ENCODE results near the gene ST7. TPM values are rescaled to one million over a fixed set of nuclear protein-coding genes. Genes with fewer than 3 reads are reported as not detected.
"Not testable (repeated sequence)": the region's sequence is repeated elsewhere in the genome, so short reads cannot be mapped to it uniquely, and the experiment has no call there.

ST7 gene
- total RNA-seq, 1 donor from 2014 or later, result 5.5 TPM

DNA sequence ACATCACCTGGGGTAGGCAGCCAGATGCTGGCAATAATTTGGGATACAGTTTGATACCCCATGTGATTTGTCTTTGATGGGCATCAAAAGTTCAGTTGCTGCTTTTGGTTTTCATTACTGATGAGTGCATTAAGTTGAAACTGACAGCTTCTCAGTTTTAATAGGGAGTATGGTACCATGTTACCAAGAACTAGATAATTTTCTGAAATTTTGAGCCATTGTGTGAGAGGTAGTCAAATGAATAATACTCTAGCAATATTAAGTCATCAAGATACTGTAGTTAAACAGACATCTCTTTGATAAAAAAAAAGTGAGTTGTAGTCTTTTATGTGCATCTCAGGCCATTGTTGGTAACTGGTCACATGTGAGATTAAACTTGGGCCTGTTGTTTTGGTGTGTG lies 71.5 kb downstream of the ST7 start:
- Mint-ChIP-seq H3K4me3 (no peak overlapping the region), H3K36me3 (ENCODE audit: low read depth) (no peaks in the 10 kb centered on the region), H3K27ac (no peak overlapping the region), H3K27me3 (peaks cover 12% of the 10 kb centered on the region), H3K9me3 (no peaks in the 10 kb centered on the region), H3K4me1 (no peaks in the 10 kb centered on the region)
- intact Hi-C loops (cut with micrococcal nuclease), result no loop called here
- no peak for DNase-seq

- no peak for DNase-seq
- H3K4me1 Mint-ChIP-seq, result no peaks in the 10 kb centered on the region
- H3K36me3 Mint-ChIP-seq (ENCODE audit: low read depth), result no peaks in the 10 kb centered on the region
- H3K27me3 Mint-ChIP-seq, result peaks cover 12% of the 10 kb centered on the region
- no peak overlapping the region for H3K4me3 Mint-ChIP-seq
- intact Hi-C loops (cut with micrococcal nuclease), result no loop called here
- peaks cover 3% of the 10 kb centered on the region for H3K9me3 Mint-ChIP-seq
- H3K27ac Mint-ChIP-seq, result no peak overlapping the region
Observed at GRCh38 chr7:117025891-117026290, 72.6 kb downstream of the ST7 start.

- H3K9me3 Mint-ChIP-seq; intact Hi-C loops (cut with micrococcal nuclease); H3K27me3 Mint-ChIP-seq: not testable (repeated sequence)
Observed at GRCh38 chr7:117030346-117030745, 77.0 kb downstream of the ST7 start.

DNA sequence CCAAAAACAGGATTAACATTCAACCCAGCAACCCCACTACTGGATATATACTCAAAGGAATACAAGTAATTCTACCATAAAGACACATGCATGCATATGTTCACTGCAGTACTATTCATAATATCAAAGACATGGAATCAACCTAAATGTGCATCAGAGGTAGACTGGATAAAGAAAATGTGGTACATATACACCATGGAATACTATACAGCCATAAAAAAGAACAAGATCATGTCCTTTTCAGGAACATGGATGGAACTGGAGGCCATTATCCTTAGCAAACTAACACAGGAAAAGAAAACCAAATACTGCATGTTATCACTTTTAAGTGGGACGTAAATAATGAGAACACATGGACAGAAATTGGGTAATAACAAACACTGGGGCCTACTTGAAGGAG lies 77.5 kb downstream of the ST7 start:
- H3K4me1 Mint-ChIP-seq; H3K36me3 Mint-ChIP-seq (ENCODE audit: low read depth); H3K27me3 Mint-ChIP-seq; H3K9me3 Mint-ChIP-seq; H3K4me3 Mint-ChIP-seq; H3K27ac Mint-ChIP-seq; intact Hi-C loops (cut with micrococcal nuclease); DNase-seq: not testable (repeated sequence)

More at GRCh38 chr7:117030346-117030745, 77.0 kb downstream of the ST7 start:
- H3K27ac Mint-ChIP-seq; DNase-seq; H3K4me3 Mint-ChIP-seq; H3K4me1 Mint-ChIP-seq; H3K36me3 Mint-ChIP-seq (ENCODE audit: low read depth): not testable (repeated sequence)

DNA sequence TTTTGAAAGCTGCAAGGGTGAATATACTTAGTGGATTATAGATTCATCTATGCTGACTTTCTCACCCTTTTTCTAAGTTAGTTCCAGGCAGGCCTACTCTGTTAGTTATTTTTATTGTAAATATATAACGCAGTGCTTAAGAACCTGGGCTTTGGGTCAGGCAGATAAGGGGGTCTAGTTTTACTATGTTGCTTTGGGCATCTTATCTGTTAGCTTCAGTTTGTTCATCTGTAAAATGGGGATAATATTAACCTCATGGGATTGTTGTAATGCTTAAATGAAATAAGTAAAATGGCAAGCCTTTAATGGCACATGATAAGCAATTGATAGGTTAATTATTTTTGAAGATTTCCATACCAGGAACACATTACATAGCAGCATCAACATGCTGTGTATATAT lies 79.5 kb downstream of the ST7 start:
- H3K27me3 Mint-ChIP-seq, result peaks cover 16% of the 10 kb centered on the region
- no peak overlapping the region for H3K27ac Mint-ChIP-seq
- no peaks in the 10 kb centered on the region for H3K4me1 Mint-ChIP-seq
- no peaks in the 10 kb centered on the region for H3K36me3 Mint-ChIP-seq (ENCODE audit: low read depth)
- intact Hi-C loops (cut with micrococcal nuclease), result no loop called here
- no peak overlapping the region for H3K4me3 Mint-ChIP-seq
- peaks cover 5% of the 10 kb centered on the region for H3K9me3 Mint-ChIP-seq
- no peak for DNase-seq

DNA sequence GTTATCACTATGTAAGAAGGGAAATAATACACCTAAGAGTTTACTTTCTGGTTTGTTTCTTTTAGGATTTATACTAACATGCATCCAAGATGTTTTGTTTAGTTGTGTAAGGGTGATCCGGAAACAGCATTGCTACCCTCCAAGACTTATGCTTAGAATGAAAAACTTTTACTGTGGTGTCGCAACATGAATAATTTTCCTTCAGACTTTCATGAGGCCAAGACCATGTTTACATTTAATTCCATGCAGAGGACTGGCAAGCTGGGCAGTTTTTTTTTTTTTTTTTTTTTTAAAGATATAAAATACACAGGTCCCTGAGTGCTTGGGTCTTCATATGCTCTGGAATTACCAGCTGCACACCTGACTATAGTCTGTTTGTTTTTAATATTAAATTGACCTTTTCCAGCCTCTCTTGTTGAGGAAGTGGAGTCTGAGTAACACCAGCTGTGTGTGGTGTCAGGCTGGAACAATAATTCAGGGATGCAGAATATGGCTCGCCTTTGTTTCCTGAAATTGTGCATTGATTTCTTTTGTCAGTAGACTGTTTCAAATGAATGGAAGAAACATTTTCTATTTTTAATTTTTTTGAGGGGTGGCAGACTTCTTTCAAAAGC lies 81.7 kb downstream of the ST7 start:
- no peak overlapping the region for H3K4me3 Mint-ChIP-seq
- intact Hi-C loops (cut with micrococcal nuclease), result no loop called here
- DNase-seq, result no peak
- no peaks in the 10 kb centered on the region for H3K4me1 Mint-ChIP-seq
- H3K27ac Mint-ChIP-seq, result no peak overlapping the region
- peaks cover 5% of the 10 kb centered on the region for H3K9me3 Mint-ChIP-seq
- no peaks in the 10 kb centered on the region for H3K36me3 Mint-ChIP-seq (ENCODE audit: low read depth)
- peaks cover 22% of the 10 kb centered on the region for H3K27me3 Mint-ChIP-seq

DNA sequence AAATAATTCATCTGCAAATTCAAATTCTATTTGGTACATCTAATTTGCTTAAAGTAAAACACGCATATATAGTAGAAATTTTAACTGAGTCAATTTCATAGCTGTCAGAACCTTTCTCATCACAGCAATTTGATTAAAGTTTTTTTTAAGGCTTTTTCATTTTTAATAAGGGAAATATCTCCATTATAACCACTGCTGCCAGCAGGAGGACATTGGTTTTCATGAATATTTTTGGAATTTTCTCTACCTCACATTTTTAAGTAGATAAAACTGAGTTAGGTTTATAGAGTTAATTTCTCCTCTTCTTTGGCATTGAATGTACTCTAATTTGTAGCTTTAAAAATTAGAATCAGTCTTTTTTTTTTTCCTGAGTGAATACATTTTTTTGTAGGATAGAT lies 82.2 kb downstream of the ST7 start:
- DNase-seq, result no peak
- Mint-ChIP-seq H3K36me3 (ENCODE audit: low read depth) (no peaks in the 10 kb centered on the region), H3K4me1 (no peaks in the 10 kb centered on the region), H3K27me3 (peaks cover 22% of the 10 kb centered on the region), H3K9me3 (peaks cover 5% of the 10 kb centered on the region), H3K27ac (no peak overlapping the region), H3K4me3 (no peak overlapping the region)
- intact Hi-C loops (cut with micrococcal nuclease), result no loop called here

- no peaks in the 10 kb centered on the region for H3K9me3 Mint-ChIP-seq
- H3K27me3 Mint-ChIP-seq, result peaks cover 25% of the 10 kb centered on the region
- no peak for DNase-seq
- H3K4me3 Mint-ChIP-seq, result no peak overlapping the region
- no peak overlapping the region for H3K27ac Mint-ChIP-seq
- H3K4me1 Mint-ChIP-seq, result peaks cover 3% of the 10 kb centered on the region
- intact Hi-C loops (cut with micrococcal nuclease), result no loop called here
- H3K36me3 Mint-ChIP-seq (ENCODE audit: low read depth), result no peaks in the 10 kb centered on the region
Observed at GRCh38 chr7:117036053-117036669, 82.9 kb downstream of the ST7 start.

DNA sequence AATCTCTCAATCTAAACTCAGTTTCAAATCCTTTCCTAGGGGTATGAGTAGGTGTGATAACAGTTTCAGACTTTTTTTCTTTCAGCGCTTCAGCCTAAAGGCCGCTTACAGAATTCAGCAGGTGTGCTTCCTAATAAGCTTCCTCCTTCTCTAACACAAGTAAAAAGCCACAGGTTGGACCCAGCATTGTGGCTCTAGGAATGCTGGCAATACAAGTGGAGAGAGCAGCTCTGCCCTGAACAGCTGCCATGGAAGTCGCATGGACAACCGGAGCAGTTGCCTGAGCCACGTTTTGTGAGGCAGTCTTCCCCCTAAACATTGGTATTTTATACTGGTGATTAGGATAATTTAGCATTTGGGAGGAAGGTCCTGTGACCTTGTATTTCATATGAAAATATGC lies 83.5 kb downstream of the ST7 start:
- H3K9me3 Mint-ChIP-seq, result no peaks in the 10 kb centered on the region
- no peak overlapping the region for H3K4me3 Mint-ChIP-seq
- intact Hi-C loops (cut with micrococcal nuclease), result no loop called here

GRCh38 chr7:117038408-117038807 lies 85.1 kb downstream of the ST7 start:
- H3K9me3 Mint-ChIP-seq, result no peaks in the 10 kb centered on the region
- H3K4me3 Mint-ChIP-seq, result no peak overlapping the region
- H3K4me1 Mint-ChIP-seq, result peaks cover 3% of the 10 kb centered on the region
- no peaks in the 10 kb centered on the region for H3K36me3 Mint-ChIP-seq (ENCODE audit: low read depth)
- intact Hi-C loops (cut with micrococcal nuclease), result no loop called here
- no peak for DNase-seq
- H3K27ac Mint-ChIP-seq, result no peak overlapping the region
- H3K27me3 Mint-ChIP-seq, result peaks cover 31% of the 10 kb centered on the region

More for the DNA sequence above, 83.5 kb downstream of the ST7 start:
- H3K27ac Mint-ChIP-seq, result no peak overlapping the region
- no peaks in the 10 kb centered on the region for H3K36me3 Mint-ChIP-seq (ENCODE audit: low read depth)
- H3K4me1 Mint-ChIP-seq, result peaks cover 3% of the 10 kb centered on the region
- peaks cover 28% of the 10 kb centered on the region for H3K27me3 Mint-ChIP-seq
- no peak for DNase-seq

DNA sequence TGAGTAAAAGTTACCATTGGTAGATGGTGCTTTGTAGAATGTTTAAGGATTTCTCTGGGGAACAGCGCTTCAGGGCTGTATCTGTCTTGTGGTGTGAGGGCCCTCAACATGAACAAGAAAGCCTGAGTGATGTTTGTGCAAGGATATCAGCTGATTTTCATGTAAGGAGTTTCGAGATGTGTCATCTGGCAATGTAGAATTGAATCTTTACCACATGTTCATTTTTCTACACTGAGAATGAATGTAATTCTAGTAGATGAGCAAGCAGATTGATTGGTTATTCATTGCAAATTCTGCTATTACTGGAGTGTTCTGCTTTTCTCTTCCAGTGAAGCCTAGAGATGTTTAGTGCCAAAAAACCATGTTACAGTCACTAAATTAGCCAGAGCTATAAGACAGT lies 87.7 kb downstream of the ST7 start:
- Mint-ChIP-seq H3K4me1 (peaks cover 3% of the 10 kb centered on the region), H3K4me3 (no peak overlapping the region), H3K9me3 (no peaks in the 10 kb centered on the region), H3K36me3 (ENCODE audit: low read depth) (no peaks in the 10 kb centered on the region), H3K27ac (no peak overlapping the region), H3K27me3 (peaks cover 41% of the 10 kb centered on the region)
- intact Hi-C loops (cut with micrococcal nuclease), result no loop called here
- no peak for DNase-seq

DNA sequence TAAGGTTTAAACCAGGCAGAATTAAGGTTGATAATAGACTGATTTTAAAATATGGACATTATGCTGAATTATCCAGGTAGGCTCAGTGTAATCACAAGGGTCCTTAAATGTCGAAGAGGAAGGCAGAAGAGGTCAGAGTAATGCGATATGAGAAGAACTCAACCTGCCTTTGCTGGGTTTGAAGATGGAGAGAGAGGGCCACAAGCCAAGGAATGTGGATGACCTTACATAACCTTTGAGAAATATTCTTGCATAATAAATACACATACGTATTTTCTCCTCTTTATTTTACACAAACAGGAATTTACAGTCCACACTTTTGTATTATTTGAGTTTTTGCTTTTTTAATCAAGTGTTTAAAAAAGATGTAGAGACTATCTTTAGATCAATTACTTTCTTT lies 88.5 kb downstream of the ST7 start:
- H3K4me1 Mint-ChIP-seq, result peaks cover 3% of the 10 kb centered on the region
- intact Hi-C loops (cut with micrococcal nuclease), result no loop called here
- H3K36me3 Mint-ChIP-seq (ENCODE audit: low read depth), result no peaks in the 10 kb centered on the region
- H3K27me3 Mint-ChIP-seq, result peaks cover 38% of the 10 kb centered on the region
- no peak overlapping the region for H3K27ac Mint-ChIP-seq
- H3K4me3 Mint-ChIP-seq, result no peak overlapping the region
- no peak for DNase-seq
- H3K9me3 Mint-ChIP-seq, result no peaks in the 10 kb centered on the region

GRCh38 chr7:117043108-117043825 lies 90.0 kb downstream of the ST7 start:
- H3K27ac Mint-ChIP-seq, result no peak overlapping the region

GRCh38 chr7:117044664-117045063 lies 91.4 kb downstream of the ST7 start:
- intact Hi-C loops (cut with micrococcal nuclease), result loop anchor here (5.0 kb wide), 1 partner anchor 32 kb away; no protein-coding TSS in a partner anchor
- H3K27me3 Mint-ChIP-seq, result peaks cover 30% of the 10 kb centered on the region

More at GRCh38 chr7:117043108-117043825, 90.0 kb downstream of the ST7 start:
- DNase-seq, result no peak
- H3K36me3 Mint-ChIP-seq (ENCODE audit: low read depth), result no peaks in the 10 kb centered on the region
- H3K9me3 Mint-ChIP-seq, result no peaks in the 10 kb centered on the region
- peaks cover 7% of the 10 kb centered on the region for H3K4me1 Mint-ChIP-seq
- no peak overlapping the region for H3K4me3 Mint-ChIP-seq
- intact Hi-C loops (cut with micrococcal nuclease), result no loop called here
- peaks cover 34% of the 10 kb centered on the region for H3K27me3 Mint-ChIP-seq

More at GRCh38 chr7:117044664-117045063, 91.4 kb downstream of the ST7 start:
- Mint-ChIP-seq H3K27ac (no peak overlapping the region), H3K4me3 (no peak overlapping the region), H3K9me3 (no peaks in the 10 kb centered on the region), H3K4me1 (peaks cover 17% of the 10 kb centered on the region), H3K36me3 (ENCODE audit: low read depth) (no peaks in the 10 kb centered on the region)
- no peak for DNase-seq

All from activated CD4-positive, alpha-beta T cell treated with anti-CD3 and anti-CD28 coated beads, Interleukin-2, amount 10 ng/mL, durations not matched to agents 24 days and 14 days (primary cell).